Astrocyte of the spinal cord (primary cell): ENCODE data around the gene SLC6A16.
"Not testable (repeated sequence)": the region's sequence is repeated elsewhere in the genome, so short reads cannot be mapped to it uniquely, and the experiment has no call there.

Experiments
- DNase-seq: peaks from one replicate; pipeline ENCODE4 v3.0.0; 2011; ENCODE audit warnings: low read depth, low spot score
- H3K4me3 ChIP-seq: 2 replicates; pipeline ENCODE4 v1.5.1; 2011; ENCODE audit warnings: low read depth, mild to moderate bottlenecking, low read length, moderate library complexity
- CTCF ChIP-seq: IDR thresholded peaks from 2 replicates; pipeline ENCODE4 v1.5.1; 2012; ENCODE audit warnings: low read depth, mild to moderate bottlenecking, low read length, inconsistent platforms
- in situ Hi-C: cut with HindIII; loops from 2 replicates; pipeline ENCODE4 v1.10.0; 2017; ENCODE audit warnings: low sequenced_read_pairs

The SLC6A16 gene

GRCh38 chr19:49271080-49271753, 53.8 kb downstream of the SLC6A16 start:
- H3K4me3 ChIP-seq = no peak overlapping the region
- TF ChIP-seq CTCF = no peak
- in situ Hi-C loops = no loop called here
- peak; percentile 1 for DNase-seq

- peak; percentile 56 for TF ChIP-seq CTCF
- H3K4me3 ChIP-seq, in situ Hi-C loops: not testable (repeated sequence)
- peak; percentile 33 for DNase-seq
These were observed 58.6 kb downstream of the SLC6A16 start for GRCh38 chr19:49266409-49266808.

- TF ChIP-seq CTCF = no peak
- no peak for DNase-seq
- in situ Hi-C loops = no loop called here
- H3K4me3 ChIP-seq = no peak overlapping the region
These were observed 60.7 kb downstream of the SLC6A16 start for GRCh38 chr19:49264258-49264657.

GRCh38 chr19:49261602-49262001, 63.4 kb downstream of the SLC6A16 start:
- TF ChIP-seq CTCF = no peak
- H3K4me3 ChIP-seq = no peak overlapping the region
- in situ Hi-C loops = no loop called here
- DNase-seq = no peak

GRCh38 chr19:49256691-49257090, 68.3 kb downstream of the SLC6A16 start:
- no peak for TF ChIP-seq CTCF
- H3K4me3 ChIP-seq = no peak overlapping the region
- in situ Hi-C loops = no loop called here
- DNase-seq = no peak

GRCh38 chr19:49255674-49256073, 69.3 kb downstream of the SLC6A16 start:
- in situ Hi-C loops = no loop called here
- H3K4me3 ChIP-seq = no peak overlapping the region
- DNase-seq = no peak
- TF ChIP-seq CTCF = no peak
